Measurements from ENCODE around the gene TTF2.

DNA sequence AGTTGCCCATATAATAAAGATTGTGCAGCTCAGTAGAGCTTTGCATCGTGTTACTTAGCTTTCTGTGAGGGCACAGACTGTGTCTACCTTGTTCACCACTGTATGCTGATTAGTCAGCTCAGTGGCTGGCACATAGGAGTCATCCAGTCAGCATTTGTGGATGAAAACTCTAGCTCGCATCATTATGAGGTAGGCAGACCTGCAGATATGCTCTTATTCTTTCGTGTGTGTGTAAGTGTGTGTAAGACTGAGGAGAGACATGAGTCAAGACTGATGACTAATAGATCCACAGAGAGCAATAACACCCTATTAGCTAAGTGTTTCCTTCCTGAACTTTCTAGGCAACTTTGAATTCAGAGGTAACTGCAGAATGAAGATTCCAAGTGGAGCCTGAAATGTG lies 17.1 kb downstream of the TTF2 start:
- TF ChIP-seq PTTG1 (tag; IDR thresholded peaks at IDR 0.05; ENCODE audit: low read depth) (no peak), GTF2F1 (IDR thresholded peaks at IDR 0.05; ENCODE audit: low read depth, low read length) (no peak), EZH2 (IDR thresholded peaks at IDR 0.05; ENCODE audit: borderline replicate concordance, low read depth, low read length) (no peak), GATAD2A (IDR thresholded peaks at IDR 0.05) (no peak), ZNF561 (CRISPR knock-in tag; conservative IDR thresholded peaks at IDR 0.05) (no peak)
- TF ChIP-seq, protein P1, sequence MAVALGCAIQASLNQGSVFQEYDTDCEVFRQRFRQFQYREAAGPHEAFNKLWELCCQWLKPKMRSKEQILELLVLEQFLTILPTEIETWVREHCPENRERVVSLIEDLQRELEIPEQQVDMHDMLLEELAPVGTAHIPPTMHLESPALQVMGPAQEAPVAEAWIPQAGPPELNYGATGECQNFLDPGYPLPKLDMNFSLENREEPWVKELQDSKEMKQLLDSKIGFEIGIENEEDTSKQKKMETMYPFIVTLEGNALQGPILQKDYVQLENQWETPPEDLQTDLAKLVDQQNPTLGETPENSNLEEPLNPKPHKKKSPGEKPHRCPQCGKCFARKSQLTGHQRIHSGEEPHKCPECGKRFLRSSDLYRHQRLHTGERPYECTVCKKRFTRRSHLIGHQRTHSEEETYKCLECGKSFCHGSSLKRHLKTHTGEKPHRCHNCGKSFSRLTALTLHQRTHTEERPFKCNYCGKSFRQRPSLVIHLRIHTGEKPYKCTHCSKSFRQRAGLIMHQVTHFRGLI (CRISPR knock-in tag; IDR thresholded peaks at IDR 0.05): no peak
- TF ChIP-seq, protein P2, sequence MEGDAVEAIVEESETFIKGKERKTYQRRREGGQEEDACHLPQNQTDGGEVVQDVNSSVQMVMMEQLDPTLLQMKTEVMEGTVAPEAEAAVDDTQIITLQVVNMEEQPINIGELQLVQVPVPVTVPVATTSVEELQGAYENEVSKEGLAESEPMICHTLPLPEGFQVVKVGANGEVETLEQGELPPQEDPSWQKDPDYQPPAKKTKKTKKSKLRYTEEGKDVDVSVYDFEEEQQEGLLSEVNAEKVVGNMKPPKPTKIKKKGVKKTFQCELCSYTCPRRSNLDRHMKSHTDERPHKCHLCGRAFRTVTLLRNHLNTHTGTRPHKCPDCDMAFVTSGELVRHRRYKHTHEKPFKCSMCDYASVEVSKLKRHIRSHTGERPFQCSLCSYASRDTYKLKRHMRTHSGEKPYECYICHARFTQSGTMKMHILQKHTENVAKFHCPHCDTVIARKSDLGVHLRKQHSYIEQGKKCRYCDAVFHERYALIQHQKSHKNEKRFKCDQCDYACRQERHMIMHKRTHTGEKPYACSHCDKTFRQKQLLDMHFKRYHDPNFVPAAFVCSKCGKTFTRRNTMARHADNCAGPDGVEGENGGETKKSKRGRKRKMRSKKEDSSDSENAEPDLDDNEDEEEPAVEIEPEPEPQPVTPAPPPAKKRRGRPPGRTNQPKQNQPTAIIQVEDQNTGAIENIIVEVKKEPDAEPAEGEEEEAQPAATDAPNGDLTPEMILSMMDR (IDR thresholded peaks at IDR 0.05 in 2 of 3, conservative IDR thresholded peaks at IDR 0.05 in 1 of 3; ENCODE audit: insufficient read depth in 2 of 3, low read depth in 1 of 3, low read length in 3 of 3): no peak

Measured in K562 (cell line).